HTERT RPE-1 (cell line): Measurements from ENCODE around the gene RXRA.

ENCODE experiments used
- in situ Hi-C: fragments of 300-500 bp; cut with MboI; formaldehyde crosslinking; loops from 4 replicates; pipeline ENCODE4 v1.14.3; 2020; ENCODE audit warnings: low sequenced_read_pairs

RXRA gene

DNA sequence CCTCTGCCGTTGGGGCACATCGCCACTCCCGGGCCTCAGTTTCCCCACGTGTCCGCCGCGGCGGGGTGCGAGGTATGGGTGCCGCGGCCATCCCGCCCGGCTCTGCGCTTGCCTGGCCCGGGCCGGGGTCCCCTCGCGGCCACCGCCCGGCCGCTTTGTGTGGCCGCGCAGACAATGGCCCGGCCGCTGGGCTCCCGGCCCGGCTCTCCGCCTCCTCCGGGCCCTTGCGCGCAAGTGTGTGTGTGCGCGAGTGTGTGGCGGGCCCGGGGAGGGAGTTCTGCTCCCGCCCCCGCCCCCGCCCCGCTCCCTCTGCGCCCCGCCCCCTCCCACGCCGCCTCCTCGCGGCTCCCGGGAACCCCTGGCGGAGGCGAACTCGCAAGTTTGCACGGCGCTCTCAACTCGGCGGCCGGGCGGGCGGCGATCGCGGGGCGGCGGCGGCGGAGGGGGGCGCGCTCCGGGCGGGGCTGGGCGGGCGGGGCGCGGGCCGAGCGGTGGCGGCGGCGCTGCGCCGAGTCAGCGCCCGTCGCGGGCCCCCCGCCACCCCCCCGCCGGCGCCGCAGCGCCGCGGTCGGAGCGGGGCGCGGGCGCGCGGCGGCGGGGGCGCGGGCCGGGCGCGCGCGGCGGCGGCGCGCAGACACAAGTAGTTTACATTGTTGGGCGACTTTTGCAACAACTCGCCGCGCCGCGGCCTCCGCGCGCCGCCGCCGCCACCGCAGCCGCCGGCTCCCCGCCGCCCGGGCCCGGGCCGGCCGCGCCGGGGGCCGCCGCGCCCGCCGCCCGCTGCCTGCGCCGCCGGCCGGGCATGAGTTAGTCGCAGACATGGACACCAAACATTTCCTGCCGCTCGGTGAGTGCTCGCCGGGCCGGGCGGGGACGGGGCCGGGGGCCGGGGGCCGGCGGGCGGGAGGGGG lies at the start of gene RXRA:
Gene RXRA, plus strand, starts transcription at position 643 of the 911 bp plus-strand sequence. Its CDS starts 177 bp downstream, at position 820.
- in situ Hi-C loops = no loop called here

DNA sequence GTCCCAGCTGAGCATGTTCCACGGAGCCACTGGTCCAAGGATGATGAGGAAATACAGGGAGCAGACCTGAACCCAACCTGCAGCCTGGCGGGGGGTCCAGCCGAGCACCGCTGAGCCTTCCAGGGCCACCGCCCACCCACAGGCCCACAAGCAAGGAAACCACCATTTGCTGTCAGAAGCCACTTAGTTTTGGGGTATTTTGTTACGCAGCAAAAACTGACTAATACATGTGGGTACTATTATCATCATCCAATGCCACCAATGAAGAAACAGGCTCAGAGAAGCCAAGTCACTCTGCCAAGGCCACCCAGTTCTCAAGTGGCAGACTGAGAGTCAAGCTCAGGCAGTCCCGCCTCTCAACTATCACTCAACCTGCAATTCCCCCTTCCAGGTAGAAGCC lies 48.0 kb upstream of the RXRA start:
- in situ Hi-C loops = no loop called here

DNA sequence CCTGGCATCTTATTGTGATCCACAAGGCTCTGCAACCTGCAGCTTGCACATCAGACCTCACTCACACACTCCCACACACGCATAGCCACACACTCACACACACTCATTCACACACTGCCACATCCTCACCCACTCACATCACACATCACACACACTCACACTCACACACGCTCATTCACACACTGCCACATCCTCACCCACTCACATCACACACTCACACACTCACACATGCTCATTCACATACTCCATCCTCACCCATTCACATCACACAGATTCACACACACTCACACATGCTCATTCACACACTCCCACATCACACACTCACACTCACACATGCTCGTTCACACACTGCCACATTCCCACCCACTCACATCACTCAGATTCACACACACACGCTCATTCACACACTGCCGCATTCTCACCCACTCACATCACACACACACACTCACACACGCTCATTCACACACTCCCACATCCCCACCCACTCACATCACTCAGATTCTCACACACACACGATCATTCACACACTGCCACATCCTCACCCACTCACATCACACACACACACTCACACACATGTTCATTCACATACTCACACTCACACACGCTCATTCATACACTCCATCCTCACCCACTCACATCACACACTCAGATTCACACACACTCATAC lies 47.1 kb upstream of the RXRA start:
- in situ Hi-C loops = no loop called here

DNA sequence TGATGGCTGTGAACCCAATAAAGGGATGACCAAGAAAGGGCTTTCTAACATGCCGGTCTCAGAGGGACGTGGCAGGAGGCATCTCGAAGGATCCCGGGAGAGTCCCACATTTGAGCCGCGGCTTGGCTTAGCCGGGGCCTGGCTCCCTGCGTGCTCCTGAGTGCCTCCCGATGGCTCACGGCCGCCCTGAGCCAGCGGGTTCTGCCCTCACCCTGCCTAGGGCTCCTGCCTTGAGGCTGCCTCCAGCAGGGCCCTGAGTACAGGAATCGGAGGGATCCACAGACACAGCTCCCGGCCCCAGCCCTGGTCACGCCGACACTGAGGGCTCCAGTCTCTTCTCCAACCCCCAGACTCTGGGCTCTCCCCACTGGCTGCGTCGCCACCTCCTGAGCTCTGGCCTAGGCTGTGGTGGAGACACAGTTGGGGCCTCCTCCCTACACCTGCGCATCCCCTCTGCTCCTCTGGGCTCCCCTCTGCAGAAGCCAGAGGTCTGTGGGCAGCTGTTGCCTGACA lies 44.1 kb upstream of the RXRA start:
- in situ Hi-C loops = no loop called here

DNA sequence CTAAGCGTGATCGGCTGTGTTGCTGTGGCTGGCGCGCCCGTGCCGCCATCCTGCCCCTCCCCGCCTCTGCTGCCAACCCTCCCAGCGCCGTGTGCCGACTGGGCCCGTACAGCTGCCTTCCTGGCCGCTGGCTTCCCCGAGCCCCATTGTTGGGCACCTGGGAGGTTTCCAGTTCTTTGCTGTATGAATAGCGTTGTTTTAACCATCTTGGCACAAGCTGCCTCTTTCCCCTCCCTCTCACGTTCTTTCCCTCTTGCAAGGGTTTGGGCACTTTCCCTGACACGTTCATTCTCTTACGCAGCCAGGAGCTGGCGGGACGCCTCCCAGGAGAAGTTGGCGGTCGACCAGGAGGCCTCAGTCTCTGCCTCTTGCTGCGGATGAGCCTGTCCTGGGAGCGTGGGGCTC lies 43.1 kb upstream of the RXRA start:
- in situ Hi-C loops = no loop called here

DNA sequence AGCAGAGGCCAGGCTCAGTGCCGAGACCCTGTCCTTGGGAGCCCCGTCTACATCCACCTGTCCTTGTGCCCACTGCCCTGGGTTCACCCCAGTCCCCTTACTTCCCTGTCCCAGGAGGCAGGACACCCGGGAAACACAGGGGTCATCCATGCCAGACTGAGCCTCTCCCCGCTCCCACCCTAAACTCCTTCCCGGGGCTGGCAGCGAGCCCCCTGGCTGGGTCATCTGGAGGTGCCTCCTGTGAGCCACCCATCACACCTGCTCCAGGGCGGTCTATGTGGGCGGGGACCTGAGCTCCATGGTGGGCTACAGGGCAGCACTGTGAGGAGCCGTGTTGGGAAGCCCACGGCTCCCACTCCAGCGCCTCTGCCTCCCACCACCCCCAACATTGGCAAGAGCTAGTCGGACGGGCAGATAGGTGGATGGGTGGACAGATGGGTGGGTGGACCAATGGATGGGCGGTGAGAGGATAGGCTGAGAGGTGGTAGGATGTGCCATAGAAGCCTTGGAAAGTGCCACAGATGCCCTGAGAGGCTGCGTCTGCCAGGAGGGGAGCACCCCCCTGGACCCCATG lies 42.5 kb upstream of the RXRA start:
- in situ Hi-C loops = no loop called here

DNA sequence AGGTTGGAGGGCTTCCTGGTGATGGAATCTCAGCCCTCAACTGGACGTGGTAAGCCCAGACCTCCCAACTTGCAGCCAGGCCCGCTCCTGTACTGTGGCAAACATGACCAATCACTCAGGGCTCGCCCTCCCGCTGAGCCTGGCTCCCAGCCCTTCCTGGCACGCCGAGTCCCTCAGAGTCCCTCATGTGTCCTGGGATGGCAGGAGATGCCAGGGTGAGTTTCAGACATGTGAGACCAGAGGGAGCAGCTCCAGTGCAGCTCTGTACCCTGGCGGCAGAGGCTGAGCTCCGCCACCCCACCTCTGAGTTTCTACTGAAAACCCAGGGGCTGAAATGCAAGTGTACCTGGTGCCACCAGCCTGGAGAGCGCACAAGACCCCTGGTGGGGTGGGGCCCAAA lies 42.0 kb upstream of the RXRA start:
- in situ Hi-C loops = no loop called here

DNA sequence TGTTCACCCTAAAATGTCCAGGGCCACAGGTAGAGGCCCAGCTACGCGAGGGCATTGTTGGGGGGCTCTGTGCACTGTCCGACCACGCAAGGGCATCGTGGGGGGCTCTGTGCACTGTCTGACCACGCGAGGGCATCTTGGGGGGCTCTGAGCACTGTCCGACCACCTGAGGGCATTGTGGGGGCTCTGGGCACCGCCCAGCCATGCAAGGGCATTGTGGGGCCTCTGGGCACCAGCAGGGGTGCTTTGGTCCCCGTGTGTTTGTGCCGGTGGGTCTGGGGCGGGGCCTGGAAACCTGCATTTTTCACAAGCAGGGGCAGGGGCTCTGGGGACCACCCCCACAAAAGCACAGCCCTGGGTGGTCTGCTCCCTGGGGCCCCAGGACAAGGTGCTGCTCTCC lies 41.5 kb upstream of the RXRA start:
- in situ Hi-C loops = no loop called here

DNA sequence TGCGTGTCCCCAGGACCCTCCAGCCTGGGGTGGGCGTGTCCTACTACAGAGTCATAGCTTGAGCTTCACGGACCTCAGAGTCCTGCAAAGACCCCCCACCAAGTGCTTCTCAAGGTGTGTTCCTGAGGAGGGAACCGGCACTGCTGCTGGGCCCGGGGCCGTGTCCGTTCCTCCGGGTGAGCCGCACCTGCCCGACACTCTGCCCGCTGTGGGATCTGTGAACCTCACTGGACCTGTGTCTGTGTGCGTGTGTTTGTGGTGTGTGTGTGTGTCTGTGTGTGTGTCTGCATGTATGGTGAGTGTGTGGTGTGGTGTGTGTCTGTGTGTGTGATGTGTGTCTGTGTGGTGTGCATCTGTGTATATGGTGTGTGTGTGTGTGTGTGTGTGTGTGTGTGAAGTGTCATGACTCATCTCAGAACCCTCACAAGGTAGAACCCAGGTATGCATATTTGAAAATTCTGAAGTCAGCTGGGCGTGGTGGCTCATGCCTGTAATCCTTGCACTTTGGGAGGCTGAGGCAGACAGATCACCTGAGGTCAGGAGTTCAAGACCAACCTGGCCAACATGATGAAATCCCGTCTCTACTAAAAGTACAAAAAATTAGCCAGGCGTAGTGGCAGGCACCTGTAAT lies 40.9 kb upstream of the RXRA start:
- in situ Hi-C loops = no loop called here

DNA sequence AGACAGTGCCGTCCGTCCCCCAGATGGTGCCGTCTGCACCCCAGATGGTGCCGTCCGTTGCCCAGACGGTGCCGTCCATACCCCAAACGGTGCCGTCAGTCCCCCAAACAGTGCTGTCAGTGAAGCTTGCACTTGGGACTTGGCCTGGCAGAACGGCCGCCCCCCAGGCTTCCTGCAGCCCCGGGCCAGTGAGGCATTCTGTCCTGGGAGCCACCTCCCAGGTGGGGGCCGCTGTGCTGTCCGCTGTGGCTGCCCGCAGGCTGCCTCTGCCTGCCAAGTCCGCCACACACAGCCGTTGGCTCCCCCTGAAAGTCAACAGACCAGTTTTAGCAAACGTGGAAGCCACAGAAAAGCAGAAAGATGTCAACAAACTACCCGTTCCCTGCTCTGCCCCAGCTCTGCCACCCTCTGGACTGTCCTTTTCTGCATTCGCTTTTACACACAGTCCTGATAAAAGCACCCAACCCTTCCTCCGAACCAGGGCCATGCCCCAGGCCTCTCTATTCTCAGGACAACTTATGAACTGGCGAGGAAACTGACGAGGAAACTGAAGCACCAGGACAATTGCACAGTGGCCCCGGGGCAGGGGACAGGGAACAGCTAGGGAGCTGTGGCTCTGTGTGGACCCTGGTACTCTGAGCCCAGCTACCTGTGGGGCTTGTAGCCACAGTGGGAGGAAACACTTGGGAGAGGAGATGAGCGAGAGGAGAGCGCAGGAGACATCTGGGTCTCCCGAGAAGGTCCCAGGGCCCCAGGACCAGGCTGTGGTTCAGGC lies 39.6 kb upstream of the RXRA start:
- in situ Hi-C loops = no loop called here

DNA sequence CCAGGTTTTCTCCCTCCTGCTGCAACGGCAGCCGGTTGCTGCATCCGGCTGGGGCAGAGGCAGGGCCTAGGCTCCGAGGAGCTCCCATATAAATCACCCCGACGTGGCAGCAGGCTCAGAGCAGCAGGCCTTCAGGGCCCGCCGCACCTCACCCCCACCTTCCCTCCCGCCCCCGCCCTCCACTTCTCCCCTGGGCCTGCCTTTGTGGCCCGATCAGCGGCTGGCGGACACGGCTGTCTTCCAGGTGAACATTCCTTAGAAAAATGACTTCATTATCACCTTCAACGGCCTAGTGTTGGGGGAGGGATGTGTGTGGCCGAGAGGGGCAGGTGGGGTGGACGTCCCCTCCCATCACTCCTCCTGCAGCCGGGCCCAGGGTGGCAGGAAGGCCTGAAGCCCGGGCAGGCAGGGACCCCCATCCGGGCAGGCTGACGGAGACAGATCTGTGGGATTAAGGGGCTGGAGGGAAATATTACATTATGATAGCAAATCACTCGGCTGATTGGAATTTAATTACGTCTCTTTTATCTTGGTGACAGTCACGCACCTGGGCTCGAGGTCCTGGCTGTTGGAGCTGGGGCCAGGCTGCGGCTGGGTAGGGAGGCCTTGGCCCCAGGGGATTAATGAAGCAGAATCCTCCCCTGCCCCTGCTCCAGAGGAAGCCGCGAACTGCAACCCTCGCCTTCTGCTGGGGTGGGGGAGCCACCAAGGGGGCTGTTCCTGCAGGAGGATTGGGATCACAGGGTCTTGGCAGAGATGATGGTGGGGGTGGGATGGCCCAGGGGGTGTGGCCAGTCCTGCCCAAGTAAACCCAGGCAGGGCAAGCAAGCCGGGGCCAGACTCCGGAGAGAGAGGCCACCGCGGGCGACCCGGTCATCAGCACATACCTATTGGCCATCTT lies 38.4 kb upstream of the RXRA start:
- in situ Hi-C loops = no loop called here

DNA sequence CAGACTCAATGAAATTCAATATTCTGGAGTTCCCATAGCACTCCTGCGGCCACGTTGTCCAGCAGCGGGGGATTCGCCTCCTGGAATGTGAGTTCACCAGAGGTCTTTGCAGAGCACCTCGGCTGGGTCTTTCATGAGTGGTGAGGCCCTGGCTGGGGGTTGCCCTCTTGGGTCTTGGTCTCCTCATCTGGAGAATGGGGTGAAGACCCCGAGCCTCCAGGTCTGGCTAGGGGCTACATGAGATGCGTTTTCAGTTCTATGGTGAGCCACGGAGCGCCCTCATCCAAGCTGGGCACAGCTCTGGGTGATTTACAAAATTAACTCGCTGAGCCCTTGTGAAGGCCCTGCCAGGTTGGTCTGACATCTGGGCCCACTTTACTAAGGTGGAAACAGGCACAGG lies 37.5 kb upstream of the RXRA start:
- in situ Hi-C loops = no loop called here

DNA sequence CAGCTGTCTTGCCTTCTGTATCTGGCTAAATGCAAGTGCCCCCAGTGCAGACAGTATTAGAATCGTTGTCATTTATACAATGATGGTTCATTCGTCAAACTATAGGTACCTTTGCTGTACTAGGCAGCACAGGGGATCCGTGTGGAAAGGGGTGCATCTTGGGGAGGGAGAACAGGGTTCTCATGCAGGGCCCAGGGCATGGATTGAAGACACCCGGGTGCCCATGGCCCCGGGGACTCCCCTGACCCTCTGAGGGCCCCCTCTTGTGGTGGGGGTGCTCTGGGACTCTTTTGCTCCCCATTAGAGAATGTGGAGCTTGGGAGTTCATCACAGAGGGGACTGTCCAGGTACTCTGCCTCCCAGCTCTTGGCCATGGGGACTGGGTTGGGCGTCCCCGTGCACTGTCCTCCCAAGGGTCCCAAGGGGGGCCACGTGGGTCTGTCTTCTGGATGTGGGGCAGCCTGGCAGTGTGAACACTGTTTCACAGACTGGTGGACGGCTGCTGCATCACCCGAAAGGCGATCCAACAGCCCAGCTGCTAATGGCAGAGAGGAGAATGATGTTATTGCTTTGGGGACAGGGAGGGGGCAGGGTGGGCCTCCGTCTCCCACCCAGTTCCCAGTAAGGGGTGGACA lies 36.9 kb upstream of the RXRA start:
- in situ Hi-C loops = no loop called here

DNA sequence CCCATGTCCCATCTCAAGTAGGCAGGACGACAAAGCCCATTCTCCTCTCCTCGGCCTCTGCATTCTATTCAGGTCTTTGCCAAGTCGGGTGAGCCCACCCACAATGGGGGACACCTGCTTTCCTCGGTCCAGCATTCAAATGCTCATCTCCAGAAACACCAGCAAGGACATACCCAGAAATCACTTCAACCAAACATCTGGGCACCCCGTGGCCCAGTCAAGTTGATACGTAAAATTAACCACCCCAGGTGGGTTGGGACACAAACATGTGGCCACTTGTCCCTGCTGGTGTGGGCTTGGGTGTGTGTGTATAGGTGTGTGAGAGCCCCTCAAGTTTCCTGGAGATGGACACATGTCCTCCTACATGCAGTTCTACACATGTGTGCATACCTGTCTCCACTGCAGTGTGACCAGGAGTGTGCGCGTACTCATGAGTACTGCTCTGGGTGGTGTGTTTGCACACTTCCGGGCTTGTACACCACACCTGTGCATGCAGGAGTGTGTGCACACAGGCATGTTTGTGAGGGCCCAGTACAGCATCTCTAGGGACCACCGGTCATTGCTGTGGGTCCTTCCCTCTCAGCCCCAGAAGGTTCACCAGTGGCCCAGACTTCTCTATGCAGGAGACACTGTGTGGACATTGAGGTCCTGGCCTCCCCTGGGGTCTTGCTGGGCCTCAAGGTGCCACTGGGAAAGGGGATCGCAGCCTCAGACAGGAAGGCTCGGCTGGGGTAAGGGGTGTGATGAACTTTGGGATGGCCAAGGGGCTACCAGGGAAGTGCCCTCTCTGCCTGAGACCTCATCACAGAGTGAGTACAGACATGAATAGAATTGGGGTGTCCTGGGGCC lies 35.4 kb upstream of the RXRA start:
- in situ Hi-C loops = no loop called here

DNA sequence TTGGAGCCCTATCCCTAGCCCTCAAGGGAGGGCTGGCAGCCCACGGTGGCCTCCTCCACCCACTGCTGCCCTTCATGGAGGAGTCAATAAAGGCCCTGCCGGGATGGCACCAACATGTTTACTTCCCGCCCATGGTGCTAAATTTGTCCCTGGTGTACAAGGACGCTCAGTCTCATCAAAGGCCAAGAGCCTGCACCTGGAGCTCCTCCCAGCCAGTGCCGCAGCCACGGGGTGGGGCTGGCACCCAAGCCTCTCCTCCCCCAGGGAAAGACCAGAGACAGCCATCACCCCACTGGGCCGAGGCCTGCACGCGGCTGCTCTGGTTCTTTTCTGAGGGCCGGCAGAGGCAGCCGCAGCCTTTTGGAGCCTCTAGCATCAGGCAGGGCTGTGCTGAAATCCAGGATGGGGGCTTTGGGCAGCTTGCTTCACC lies 34.8 kb upstream of the RXRA start:
- in situ Hi-C loops = no loop called here

DNA sequence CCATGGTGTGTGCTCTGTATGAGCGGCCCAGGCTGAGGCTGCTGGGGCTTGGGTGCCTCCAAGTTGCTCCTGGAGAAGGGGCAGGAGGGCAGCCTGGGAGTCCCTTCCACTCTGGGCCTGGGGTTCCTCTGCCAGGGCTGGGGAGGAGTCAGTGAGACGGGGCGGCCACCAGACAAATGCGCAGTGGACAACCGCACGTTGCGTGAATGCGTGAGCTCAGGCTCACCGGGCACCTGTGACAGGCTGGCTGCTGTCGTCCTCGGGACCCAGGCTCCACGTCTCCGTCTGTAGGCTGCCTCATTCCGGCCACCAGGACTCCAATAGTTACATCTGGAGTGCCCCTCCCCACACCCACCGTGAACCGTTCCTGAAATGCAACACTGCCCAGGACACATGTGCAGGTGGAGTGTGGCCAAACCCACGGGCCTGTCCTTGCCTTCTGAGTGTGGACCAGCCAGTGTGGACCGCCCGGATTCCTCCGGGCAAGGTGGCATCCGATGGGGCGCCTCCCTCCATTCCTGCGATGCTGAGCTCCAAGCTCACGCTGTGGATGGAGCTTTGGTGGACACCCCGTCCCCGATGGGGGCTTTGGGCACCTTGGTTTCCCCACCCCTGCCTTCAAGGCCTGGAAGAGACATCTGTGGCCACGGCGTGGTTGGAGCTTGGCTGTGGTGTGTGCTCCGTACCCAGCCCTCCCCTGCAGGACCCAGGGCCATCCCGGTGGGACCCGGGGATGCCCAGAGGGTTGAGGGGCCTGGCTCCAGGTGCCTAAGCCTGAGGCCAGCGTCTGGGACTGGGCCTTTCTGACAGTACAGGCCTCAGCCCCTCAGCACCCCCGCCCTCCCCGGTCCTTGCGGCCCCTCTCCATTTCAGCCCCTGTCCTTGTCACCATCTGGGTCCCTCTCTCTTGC lies 34.0 kb upstream of the RXRA start:
- in situ Hi-C loops = no loop called here

DNA sequence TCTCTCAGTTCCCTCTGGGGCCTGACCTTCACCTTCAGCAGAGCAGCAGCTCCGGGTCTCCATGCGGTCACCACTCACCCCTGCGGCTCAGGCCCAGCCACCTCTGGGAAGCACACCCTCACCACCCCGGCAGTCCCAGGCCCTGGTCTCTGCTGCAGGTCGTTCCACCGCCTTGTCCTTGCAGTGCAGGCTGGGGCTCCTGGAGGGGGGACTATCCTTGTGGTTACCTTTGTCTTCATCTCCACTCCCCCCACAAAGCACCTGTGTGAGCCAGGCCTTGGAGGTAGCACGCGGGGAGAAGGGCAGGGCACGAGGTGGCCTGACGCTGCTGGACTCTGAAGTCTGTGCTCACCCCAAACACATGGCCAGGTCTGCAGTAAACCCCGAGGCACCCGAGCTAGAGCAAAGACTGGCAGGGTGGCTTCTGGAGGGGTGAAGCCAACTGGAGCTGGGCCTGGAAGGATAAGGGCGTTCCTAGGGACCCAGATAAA lies 33.2 kb upstream of the RXRA start:
- in situ Hi-C loops = no loop called here
